Lower lobe of right lung (tissue), 2 donors: ENCODE results near the gene DSP. TPM values are rescaled to one million over a fixed set of nuclear protein-coding genes. Genes with fewer than 3 reads are reported as not detected.

Experiments used
- ATAC-seq, 2 donors: fragments of 200-7000 bp; cut with Tn5 transposase; one replicate each; pipeline ENCODE4 v1.9.1; 2020 to 2022; ENCODE audit warnings: mild to moderate bottlenecking in 2 of 2, moderate library complexity in 2 of 2
- DNase-seq: peaks from one replicate; pipeline ENCODE4 v3.0.0-alpha.2; 2020
- H3K27ac ChIP-seq: fragments of 200-600 bp; one replicate; pipeline ENCODE4 v1.8.0; 2022
- H3K27me3 ChIP-seq: fragments of 200-600 bp; one replicate; pipeline ENCODE4 v1.8.0; 2022; ENCODE audit warnings: low read depth
- H3K36me3 ChIP-seq: fragments of 200-600 bp; one replicate; pipeline ENCODE4 v1.8.0; 2022; ENCODE audit warnings: mild to moderate bottlenecking
- H3K4me1 ChIP-seq: fragments of 200-600 bp; one replicate; pipeline ENCODE4 v1.8.0; 2022
- H3K4me3 ChIP-seq: fragments of 200-600 bp; one replicate; pipeline ENCODE4 v1.8.0; 2022; ENCODE audit warnings: mild to moderate bottlenecking
- H3K9me3 ChIP-seq: fragments of 200-600 bp; one replicate; pipeline ENCODE4 v1.8.0; 2022
- CTCF ChIP-seq: fragments of 200-600 bp; IDR thresholded peaks from one replicate; pipeline ENCODE4 v1.8.0; 2022; ENCODE audit warnings: antibody characterized with exemption, mild to moderate bottlenecking
- intact Hi-C: fragments of 100-400 bp; cut with DNase I; formaldehyde crosslinking; loops from one replicate; pipeline ENCODE4 v1.11.0; 2022
- total RNA-seq: library from RNA; stranded (reverse); fragmentation: NEBNext Ultra II Directional; extraction: Animal tissue kit (Norgen Biotek cat#: 25700); gene quantifications from one replicate; pipeline ENCODE4 v1.2.1, GENCODE V29; 2021
- donor health status: DM: no; HTN: yes; CAD: no; lungs with severe emphysema.

The DSP gene
- total RNA-seq, 1 donor from 2014 or later, result 22.8 TPM

GRCh38 chr6:7556394-7557106, 15.1 kb downstream of the DSP start:
- no peak for TF ChIP-seq CTCF
- DNase-seq (no peak), ATAC-seq (no peak)
- Histone ChIP-seq H3K36me3 (no peaks in the 10 kb centered on the region), H3K9me3 (no peaks in the 10 kb centered on the region), H3K27ac (no peak overlapping the region), H3K27me3 (peaks cover 16% of the 10 kb centered on the region), H3K4me1 (no peaks in the 10 kb centered on the region), H3K4me3 (no peak overlapping the region)
- intact Hi-C loops, result no loop called here

GRCh38 chr6:7557652-7558051, 16.2 kb downstream of the DSP start:
- intact Hi-C loops, result no loop called here
- H3K4me3 ChIP-seq, result no peak overlapping the region
- ATAC-seq (no peak), DNase-seq (no peak)
- no peaks in the 10 kb centered on the region for H3K36me3 ChIP-seq
- peaks cover 9% of the 10 kb centered on the region for H3K27me3 ChIP-seq
- H3K27ac ChIP-seq, result no peak overlapping the region
- peaks cover 4% of the 10 kb centered on the region for H3K4me1 ChIP-seq
- no peaks in the 10 kb centered on the region for H3K9me3 ChIP-seq
- TF ChIP-seq CTCF, result no peak

- no peaks in the 10 kb centered on the region for H3K36me3 ChIP-seq
- peaks cover 4% of the 10 kb centered on the region for H3K27me3 ChIP-seq
- H3K27ac ChIP-seq, result no peak overlapping the region
- peaks cover 9% of the 10 kb centered on the region for H3K4me1 ChIP-seq
- no peak for ATAC-seq
- H3K9me3 ChIP-seq, result no peaks in the 10 kb centered on the region
- H3K4me3 ChIP-seq, result no peak overlapping the region
- DNase-seq, result no peak
- intact Hi-C loops, result no loop called here
- TF ChIP-seq CTCF, result no peak
These were observed 17.3 kb downstream of the DSP start for GRCh38 chr6:7558781-7559180.

- intact Hi-C loops, result no loop called here
- no peak for TF ChIP-seq CTCF
- peaks cover 4% of the 10 kb centered on the region for H3K27me3 ChIP-seq
- H3K36me3 ChIP-seq, result no peaks in the 10 kb centered on the region
- DNase-seq, result no peak
- no peak for ATAC-seq
- H3K27ac ChIP-seq, result no peak overlapping the region
- H3K4me3 ChIP-seq, result no peak overlapping the region
- H3K4me1 ChIP-seq, result peaks cover 9% of the 10 kb centered on the region
- no peaks in the 10 kb centered on the region for H3K9me3 ChIP-seq
These were observed 17.7 kb downstream of the DSP start for GRCh38 chr6:7559196-7559595.

GRCh38 chr6:7559651-7560385, 18.3 kb downstream of the DSP start:
- no peak for TF ChIP-seq CTCF
- no peaks in the 10 kb centered on the region for H3K36me3 ChIP-seq
- H3K27me3 ChIP-seq, result peaks cover 4% of the 10 kb centered on the region
- DNase-seq (no peak), ATAC-seq (no peak)
- intact Hi-C loops, result no loop called here
- H3K9me3 ChIP-seq, result no peaks in the 10 kb centered on the region
- H3K27ac ChIP-seq, result no peak overlapping the region
- peaks cover 9% of the 10 kb centered on the region for H3K4me1 ChIP-seq
- no peak overlapping the region for H3K4me3 ChIP-seq
